Middle frontal gyrus (tissue), 1 donor: ENCODE measurements around the gene CDC42.

Experiments used
- DNase-seq: peaks from one replicate; pipeline ENCODE4 v3.0.0-alpha.2; 2015; ENCODE audit warnings: low spot score; ENCODE audit errors: extremely low spot score

CDC42 gene

GRCh38 chr1:22037520-22037919, 15.0 kb upstream of the CDC42 start:
- DNase-seq, result no peak

- DNase-seq, result no peak
These were observed 14.5 kb upstream of the CDC42 start for GRCh38 chr1:22038036-22038435.

- DNase-seq, result no peak
These were observed 12.8 kb upstream of the CDC42 start for GRCh38 chr1:22039594-22040285.

- no peak for DNase-seq
These were observed 12.3 kb upstream of the CDC42 start for GRCh38 chr1:22040286-22040623.

GRCh38 chr1:22041505-22041904, 11.0 kb upstream of the CDC42 start:
- no peak for DNase-seq

- no peak for DNase-seq
These were observed 9.2 kb upstream of the CDC42 start for GRCh38 chr1:22043198-22043769.

- no peak for DNase-seq
These were observed 7.7 kb upstream of the CDC42 start for GRCh38 chr1:22044690-22045420.

GRCh38 chr1:22045604-22046228, 6.8 kb upstream of the CDC42 start:
- no peak for DNase-seq

- peak; percentile 13 for DNase-seq
These were observed 3.9 kb upstream of the CDC42 start for GRCh38 chr1:22048351-22049192.

GRCh38 chr1:22050330-22050729, 2.2 kb upstream of the CDC42 start:
- DNase-seq, result no peak

- DNase-seq, result no peak
These were observed 848 bp upstream of the CDC42 start for GRCh38 chr1:22051607-22052114.

- DNase-seq, result no peak
These were observed 730 bp downstream of the CDC42 start for GRCh38 chr1:22053017-22053860.

GRCh38 chr1:22053861-22054770, 1.6 kb downstream of the CDC42 start:
- DNase-seq, result no peak

GRCh38 chr1:22055463-22055862, 3.0 kb downstream of the CDC42 start:
- DNase-seq, result no peak

- DNase-seq, result no peak
These were observed 3.5 kb downstream of the CDC42 start for GRCh38 chr1:22056043-22056442.

GRCh38 chr1:22056936-22057335, 4.4 kb downstream of the CDC42 start:
- DNase-seq, result no peak

GRCh38 chr1:22057861-22058260, 5.4 kb downstream of the CDC42 start:
- no peak for DNase-seq

GRCh38 chr1:22064751-22065402, 12.4 kb downstream of the CDC42 start:
- DNase-seq, result no peak

- DNase-seq, result no peak
These were observed 19.0 kb downstream of the CDC42 start for GRCh38 chr1:22071511-22071910.
